NCI-H526 treated with DMSO at 0.1 percent for 48 hours (cell line): ENCODE measurements around the gene BMP4.
"Not testable (repeated sequence)": the region's sequence is repeated elsewhere in the genome, so short reads cannot be mapped to it uniquely, and the experiment has no call there.

Experiments used
- DNase-seq: peaks from one replicate; lab custom pipeline; 2025; lab: John Stamatoyannopoulos, UW

The BMP4 gene

GRCh38 chr14:53956427-53957201 lies at the start of gene BMP4:
TSS of gene BMP4 (minus strand) at chr14:53956825. CDS start at chr14:53952222, 4,603 bp downstream.
- peak; percentile 38 for DNase-seq

- DNase-seq: peak; percentile 12
Observed at GRCh38 chr14:54003064-54003463, 46.4 kb upstream of the BMP4 start.

- DNase-seq: no peak
Observed at GRCh38 chr14:54002653-54003052, 46.0 kb upstream of the BMP4 start.

- no peak for DNase-seq
Observed at GRCh38 chr14:54001189-54001878, 44.7 kb upstream of the BMP4 start.

- no peak for DNase-seq
Observed at GRCh38 chr14:54000341-54000811, 43.8 kb upstream of the BMP4 start.

GRCh38 chr14:53999061-53999488 lies 42.5 kb upstream of the BMP4 start:
- DNase-seq: no peak

- no peak for DNase-seq
Observed at GRCh38 chr14:53996041-53996440, 39.4 kb upstream of the BMP4 start.

GRCh38 chr14:53993920-53994607 lies 37.4 kb upstream of the BMP4 start:
- no peak for DNase-seq

- no peak for DNase-seq
Observed at GRCh38 chr14:53990978-53991377, 34.4 kb upstream of the BMP4 start.

- not testable (repeated sequence) for DNase-seq
Observed at GRCh38 chr14:53986718-53987117, 30.1 kb upstream of the BMP4 start.

- DNase-seq: not testable (repeated sequence)
Observed at GRCh38 chr14:53984958-53985357, 28.3 kb upstream of the BMP4 start.

GRCh38 chr14:53983112-53983511 lies 26.5 kb upstream of the BMP4 start:
- DNase-seq: no peak

GRCh38 chr14:53982546-53982945 lies 25.9 kb upstream of the BMP4 start:
- no peak for DNase-seq

GRCh38 chr14:53979747-53980642 lies 23.4 kb upstream of the BMP4 start:
- no peak for DNase-seq

GRCh38 chr14:53979113-53979681 lies 22.6 kb upstream of the BMP4 start:
- DNase-seq: no peak

GRCh38 chr14:53978194-53978593 lies 21.6 kb upstream of the BMP4 start:
- no peak for DNase-seq

GRCh38 chr14:53975444-53975843 lies 18.8 kb upstream of the BMP4 start:
- DNase-seq: no peak

- no peak for DNase-seq
Observed at GRCh38 chr14:53971521-53971920, 14.9 kb upstream of the BMP4 start.

- DNase-seq: no peak
Observed at GRCh38 chr14:53969326-53969725, 12.7 kb upstream of the BMP4 start.

GRCh38 chr14:53968726-53969125 lies 12.1 kb upstream of the BMP4 start:
- no peak for DNase-seq

- DNase-seq: no peak
Observed at GRCh38 chr14:53967606-53968005, 11.0 kb upstream of the BMP4 start.
